HG03439 (cell line): ENCODE data around the gene AGER.

Experiments
- ATAC-seq: cut with Tn5 transposase; IDR thresholded peaks from one replicate; pipeline ENCODE4 v1.9.1; 2021; ENCODE audit warnings: mild to moderate bottlenecking, moderate library complexity; ENCODE audit not compliant: unreplicated experiment

The AGER gene

DNA sequence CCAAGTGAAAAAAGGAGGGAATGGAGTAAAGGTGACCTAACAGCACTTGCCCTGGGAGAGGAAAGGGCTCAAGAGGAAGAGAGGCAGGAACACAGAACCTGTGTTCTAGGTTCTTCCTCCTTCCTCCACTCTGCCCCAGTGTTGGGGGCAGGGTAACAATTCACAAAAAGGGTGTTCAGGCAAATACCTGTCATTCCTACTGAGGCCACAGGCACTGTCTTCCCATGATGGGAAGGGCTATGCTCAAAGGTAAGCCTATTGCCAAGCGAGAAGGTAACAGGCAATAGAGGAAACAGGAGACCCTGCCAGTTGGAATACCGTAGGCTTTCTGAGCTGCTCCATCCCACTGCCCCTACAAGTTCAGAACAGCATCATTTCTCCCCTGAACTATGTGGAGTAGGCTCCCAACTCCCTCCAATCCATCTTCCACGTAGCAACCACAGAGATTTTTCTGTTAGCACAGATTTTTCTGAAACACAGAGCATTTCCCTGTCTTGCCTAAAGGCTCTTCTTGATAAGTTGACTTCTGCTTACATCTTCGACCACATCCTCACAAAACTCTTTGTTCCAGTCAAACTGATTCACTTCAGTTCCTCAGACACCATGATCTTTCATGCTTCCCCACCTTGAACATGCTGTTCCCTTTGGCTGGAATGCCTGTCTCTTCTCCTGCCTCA lies 10.9 kb downstream of the AGER start:
- ATAC-seq = no peak

DNA sequence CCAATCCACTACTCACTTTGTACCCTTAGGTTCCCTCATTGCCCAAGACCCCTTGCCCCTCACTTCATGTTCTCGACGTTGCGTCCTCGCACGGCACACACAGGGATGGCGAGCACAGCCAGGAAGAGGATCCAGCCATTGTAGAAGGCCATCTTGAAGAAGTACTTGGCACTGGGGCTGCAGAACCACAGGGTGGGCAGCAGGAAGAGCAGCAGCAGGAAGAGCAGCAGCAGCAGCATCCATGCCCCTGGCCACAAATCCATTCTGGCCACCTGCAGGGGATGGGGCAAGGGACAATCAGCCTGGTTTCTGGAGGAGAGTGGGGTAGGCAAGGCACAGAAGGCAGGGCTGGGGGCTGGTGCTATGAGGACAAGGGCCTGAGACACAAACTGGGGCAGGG lies 12.8 kb downstream of the AGER start:
- no peak for ATAC-seq

GRCh38 chr6:32170294-32170693 lies 13.8 kb downstream of the AGER start:
- no peak for ATAC-seq

DNA sequence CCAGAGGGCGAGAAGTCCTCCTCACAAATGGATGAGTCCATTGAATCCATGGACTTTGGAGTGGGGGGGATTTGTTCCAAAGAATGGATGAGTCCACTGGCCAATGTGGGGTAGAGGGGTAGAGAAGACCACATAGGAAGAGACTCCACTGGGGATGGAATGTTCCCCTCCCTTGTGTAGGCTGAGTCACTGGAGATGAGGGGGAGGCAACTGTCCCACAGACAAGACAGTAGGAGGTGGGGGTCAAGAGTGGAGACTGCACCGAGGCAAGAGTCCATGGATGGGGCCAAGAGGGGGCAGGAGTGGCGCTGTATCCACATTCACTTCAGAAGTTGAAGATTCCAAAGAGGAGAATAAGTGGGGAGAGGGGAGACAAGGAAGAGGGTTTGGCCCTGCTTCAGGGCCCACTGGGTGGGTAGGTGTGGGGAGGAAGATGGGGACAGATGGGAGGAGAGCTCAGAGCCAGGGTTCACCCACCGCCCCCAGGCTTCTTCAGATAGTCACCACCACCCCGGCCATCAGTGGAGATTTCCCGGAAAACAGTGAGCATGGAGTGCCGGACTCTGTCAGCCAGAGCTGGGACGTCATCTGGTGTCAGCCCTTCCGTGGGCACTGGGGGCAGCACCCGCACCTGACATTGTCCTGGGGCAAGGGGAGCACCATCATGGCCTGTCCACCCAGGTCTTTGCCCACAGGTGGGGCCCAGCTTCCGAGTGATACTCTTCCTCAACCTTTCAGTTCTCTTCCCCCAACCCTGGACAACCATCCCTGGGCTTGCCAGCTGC lies 15.1 kb downstream of the AGER start:
- ATAC-seq = no peak

DNA sequence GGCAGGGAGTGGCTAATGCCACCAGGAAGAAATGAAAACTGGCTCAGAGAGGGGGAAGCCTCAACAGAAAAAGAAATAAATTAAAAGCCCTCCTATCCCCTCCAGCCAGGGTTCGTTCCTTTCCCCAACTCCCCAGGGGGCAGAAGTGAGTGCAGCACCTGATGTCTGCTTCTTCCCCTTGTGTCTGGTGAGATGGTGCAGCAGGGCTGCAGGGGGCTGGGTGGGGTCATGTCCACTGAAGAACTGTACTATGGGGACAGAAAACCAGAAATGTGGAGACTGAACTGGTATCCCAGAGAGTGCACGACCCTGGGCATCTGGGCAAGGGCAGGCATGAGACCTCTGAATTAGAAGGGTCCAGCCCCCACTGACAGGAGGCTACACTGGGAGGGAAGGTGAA lies 15.7 kb downstream of the AGER start:
- ATAC-seq = no peak

DNA sequence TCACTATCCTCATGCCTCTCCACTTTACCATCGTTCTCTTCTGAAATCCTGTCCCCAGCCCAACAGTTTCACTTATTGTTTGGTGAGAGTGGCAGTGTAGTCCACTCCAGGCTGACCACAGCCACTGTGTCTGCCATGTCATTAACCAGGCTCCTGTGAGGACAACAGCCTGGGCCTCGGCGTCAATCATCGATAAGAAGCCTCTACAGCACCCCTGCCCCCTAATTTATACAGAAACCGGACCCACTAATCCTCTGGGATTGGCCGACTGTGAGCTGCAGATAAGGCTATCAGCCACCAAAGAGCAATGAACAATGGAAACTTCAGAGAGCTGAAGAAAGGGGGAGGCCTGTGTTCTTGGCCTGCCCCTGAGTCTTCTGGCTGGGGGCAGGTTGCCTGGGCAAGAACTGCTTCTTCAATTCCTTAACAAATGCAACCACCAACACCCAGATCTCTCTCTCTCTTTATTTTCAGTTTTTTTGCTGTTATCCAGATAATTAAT lies 16.2 kb downstream of the AGER start:
- ATAC-seq = no peak

- ATAC-seq = no peak
These were observed 16.8 kb downstream of the AGER start for GRCh38 chr6:32167154-32167760.

DNA sequence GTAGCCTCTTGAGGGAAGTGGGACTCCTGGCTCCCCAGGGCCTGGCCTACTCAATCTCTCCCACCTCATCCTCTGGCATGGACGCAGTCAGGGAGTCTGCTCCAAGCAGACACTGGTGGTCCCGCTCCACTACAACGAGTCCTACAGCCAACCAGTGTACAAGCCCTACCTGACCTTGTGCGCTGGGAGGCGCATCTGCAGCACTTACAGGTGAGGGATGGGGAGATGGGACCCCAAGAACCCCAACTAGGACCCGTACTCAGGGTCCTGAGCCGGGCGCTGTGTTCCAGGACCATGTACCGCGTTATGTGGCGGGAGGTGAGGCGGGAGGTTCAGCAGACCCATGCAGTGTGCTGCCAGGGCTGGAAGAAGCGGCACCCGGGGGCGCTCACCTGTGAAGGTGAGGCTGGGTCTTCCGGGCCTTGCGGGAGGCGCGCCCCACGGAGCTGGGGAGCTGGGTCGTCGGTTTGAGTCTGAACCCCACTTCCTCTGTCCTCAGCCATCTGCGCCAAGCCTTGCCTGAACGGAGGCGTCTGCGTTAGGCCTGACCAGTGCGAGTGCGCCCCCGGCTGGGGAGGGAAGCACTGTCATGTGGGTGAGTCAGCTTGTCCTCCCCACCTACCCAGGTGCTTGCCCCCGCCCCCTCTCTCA lies 17.5 kb downstream of the AGER start:
- no peak for ATAC-seq

DNA sequence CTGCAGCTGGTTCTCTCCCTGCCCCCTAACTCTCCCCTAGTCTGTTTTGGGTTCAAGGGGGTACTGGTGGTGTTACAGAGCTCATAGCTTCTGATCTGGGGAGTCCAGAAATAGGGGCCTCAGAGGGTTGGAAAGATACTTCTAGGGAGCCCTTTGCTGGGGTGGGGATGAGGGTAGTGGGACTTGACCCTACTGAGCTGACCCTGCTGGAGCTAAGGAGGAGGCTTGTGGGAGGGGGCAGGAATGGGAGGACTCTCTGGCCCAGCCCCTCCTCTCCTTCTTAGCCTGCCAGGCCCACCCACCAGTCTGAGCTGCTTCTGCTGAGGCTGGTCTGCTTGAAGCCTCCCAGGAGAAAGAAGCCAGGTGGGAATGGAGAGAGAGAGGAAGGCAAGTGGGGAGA lies 19.8 kb downstream of the AGER start, which contains the start of gene EGFL8:
EGFL8 (plus strand) TSS at position 301 of the 400 bp plus-strand sequence. CDS start 1,571 bp downstream, outside the sequence.
- no peak for ATAC-seq

DNA sequence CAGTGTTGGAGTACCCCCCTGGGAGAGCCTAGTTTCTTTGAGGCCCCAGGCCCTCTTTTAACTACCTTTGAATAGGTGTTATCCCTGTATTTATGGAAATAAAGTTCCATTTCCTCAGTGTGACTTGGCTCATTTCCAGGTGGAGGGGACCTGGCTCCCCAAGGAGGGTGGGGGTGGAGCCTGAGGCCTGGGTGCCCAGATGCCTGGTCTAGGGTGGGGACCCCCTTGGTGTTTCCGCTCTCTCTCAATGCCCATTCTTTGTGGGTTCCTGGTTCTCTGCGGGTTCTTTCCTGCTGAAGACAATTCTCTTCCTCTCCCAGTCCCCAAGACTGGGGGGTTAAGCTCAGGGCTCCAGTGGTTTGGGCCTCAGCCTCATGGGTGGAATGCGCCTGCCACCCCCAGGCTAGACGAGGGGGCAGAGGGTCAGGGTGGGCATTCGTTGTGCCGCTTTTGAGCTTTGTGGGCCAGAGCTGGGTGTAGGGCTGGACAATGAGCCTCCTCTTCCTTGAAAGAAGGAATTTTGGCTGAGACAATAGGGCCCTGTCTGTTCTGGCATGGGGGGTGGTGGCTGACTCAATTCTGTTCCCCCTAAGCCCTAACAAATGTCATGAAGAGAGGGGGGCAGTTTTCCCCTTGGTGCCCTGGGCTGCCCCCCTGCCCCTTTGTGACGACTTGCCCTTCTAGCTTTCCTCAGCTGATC lies 20.3 kb downstream of the AGER start:
- no peak for ATAC-seq

DNA sequence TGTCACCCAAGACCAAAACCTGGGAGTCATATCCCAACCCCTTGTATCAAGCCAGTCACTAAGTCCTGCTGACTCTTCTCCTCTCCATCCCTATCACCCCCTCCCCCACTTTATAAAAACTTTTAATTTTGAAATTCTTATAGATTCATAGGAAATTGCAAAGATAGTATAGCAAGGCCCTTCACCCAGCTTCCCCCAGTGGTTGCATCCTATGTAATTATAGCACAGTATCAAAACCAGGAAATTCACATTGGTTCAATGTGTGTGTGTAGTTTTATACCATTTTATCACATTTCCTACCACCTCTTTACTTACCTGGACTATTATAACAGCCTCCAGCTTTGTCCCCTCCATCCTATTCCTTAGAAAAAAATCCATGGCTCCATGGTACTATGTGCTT lies 26.0 kb downstream of the AGER start:
- ATAC-seq = no peak

DNA sequence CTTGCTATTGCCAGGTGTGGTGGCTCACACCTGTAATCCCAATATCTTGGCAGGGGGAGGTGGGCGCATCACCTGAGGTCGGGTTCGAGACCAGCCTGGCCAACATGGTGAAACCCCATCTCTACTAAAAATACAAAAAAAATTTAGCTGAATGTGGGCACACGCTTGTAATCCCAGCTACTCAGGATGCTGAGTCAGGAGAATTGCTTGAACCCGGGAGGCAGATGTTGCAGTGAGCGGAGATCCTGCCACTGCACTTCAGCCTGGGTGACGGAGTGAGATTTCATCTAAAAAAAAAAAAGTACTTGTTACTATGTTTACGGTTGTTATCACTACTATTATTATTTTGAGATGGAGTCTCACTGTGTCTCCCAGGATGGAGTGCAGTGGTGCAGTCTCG lies 27.2 kb downstream of the AGER start:
- no peak for ATAC-seq

DNA sequence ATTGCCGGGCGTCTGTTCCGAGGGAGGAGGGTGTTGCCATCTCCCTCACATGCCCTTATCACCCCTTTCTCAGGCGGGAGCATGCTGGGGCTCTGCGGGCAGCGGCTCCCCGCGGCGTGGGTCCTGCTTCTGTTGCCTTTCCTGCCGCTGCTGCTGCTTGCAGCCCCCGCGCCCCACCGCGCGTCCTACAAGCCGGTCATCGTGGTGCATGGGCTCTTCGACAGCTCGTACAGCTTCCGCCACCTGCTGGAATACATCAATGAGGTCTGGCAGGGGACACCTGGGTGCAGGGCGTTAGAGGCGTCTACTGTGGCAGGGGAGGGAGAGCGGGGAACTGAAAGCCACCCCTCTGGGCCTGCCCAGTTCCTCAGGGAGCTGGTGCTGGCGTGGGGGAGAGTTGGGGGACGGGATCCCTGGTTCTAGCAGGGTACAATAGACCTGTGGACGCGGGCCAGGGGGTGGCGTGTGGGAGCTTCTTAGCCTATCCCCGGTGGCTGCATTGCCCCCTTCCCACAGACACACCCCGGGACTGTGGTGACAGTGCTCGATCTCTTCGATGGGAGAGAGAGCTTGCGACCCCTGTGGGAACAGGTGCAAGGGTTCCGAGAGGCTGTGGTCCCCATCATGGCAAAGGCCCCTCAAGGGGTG lies 29.4 kb downstream of the AGER start:
- ATAC-seq = peak; percentile 52

DNA sequence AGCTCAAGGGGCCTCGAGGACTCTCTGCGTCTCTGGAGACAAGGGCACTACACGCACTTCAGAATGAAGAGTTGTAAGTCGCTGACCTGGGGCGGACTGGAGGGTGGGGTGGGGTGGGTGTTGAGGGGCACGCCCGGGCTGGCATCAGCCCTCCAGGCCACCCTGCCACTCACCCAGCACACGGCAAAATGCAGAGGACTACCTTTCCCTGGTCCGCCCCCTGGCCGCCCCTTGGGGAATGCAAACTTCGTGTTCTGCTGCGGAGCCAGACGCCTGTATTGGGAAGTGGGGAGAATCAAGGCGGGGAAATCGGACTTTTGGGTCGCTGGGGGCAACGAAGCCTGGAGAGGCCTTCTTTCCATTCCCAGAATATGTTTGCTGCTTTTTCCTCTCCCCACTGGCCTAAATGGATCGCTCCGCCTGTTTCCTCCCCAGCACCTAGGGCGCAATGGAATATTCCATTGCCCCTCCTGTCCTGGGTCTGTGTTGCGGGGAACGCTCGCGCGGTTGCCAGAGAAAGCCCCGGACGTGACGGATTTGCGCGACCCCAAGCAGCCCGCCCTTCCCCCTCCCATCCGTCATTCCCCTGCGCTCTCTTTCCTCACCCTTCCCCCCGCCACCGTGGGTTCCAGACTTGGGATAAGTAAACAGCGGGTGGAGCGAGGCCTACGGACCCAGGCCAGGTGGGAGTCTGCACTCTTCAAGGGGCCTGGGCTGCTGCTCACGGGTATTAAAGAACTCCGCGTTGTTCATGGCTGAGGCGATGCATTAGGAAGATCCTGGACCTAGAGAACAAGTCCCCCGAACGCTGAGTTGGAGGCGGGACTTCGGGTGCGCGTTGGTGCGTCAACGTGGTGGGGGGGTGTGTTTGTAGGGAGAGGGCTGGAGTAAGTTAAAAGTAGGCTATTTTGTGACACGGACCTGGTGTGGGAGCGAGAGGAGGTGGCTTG lies 30.2 kb downstream of the AGER start, which contains the start of gene PPT2:
PPT2 (plus strand) TSS at position 578 of the 950 bp plus-strand sequence. CDS start 454 bp downstream, outside the sequence.
- ATAC-seq = no peak

DNA sequence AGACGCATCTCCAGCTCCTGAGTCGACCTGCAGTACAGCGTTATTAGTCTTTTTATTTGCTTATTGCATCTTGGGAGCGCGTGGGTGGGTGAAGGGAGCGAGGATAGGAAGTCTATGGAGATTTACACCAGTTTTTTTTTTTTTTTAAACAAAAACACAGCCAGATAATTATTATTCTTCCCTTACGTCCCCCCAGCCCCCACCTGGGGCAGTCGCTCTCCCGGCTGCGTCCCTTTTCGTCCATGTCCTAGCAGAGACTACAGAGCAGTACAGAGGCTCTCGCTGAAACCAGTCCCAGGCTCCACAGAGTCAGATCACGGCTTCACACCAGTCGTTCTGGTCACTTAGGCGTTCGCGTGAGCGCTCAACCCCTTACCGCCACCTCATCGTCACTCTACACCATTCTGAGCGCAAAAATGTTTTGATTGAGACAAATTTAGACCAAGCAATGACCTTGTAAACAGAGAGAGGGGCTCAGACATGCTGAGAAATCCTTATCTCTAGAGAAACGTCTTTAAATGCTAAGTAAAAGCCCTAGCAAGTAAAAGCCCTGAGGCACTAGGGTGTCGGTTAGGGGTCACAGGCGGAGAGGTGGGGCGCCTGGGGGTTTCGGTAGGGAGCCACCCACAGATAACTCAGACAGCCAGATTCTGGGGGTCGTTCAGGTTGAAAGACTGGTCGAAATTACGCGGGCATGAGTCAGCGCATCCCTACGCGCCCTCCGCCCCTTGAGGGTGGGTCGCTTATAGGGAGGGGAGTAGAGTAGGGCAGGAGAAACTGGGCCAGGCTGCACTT lies 31.1 kb downstream of the AGER start:
- no peak for ATAC-seq

DNA sequence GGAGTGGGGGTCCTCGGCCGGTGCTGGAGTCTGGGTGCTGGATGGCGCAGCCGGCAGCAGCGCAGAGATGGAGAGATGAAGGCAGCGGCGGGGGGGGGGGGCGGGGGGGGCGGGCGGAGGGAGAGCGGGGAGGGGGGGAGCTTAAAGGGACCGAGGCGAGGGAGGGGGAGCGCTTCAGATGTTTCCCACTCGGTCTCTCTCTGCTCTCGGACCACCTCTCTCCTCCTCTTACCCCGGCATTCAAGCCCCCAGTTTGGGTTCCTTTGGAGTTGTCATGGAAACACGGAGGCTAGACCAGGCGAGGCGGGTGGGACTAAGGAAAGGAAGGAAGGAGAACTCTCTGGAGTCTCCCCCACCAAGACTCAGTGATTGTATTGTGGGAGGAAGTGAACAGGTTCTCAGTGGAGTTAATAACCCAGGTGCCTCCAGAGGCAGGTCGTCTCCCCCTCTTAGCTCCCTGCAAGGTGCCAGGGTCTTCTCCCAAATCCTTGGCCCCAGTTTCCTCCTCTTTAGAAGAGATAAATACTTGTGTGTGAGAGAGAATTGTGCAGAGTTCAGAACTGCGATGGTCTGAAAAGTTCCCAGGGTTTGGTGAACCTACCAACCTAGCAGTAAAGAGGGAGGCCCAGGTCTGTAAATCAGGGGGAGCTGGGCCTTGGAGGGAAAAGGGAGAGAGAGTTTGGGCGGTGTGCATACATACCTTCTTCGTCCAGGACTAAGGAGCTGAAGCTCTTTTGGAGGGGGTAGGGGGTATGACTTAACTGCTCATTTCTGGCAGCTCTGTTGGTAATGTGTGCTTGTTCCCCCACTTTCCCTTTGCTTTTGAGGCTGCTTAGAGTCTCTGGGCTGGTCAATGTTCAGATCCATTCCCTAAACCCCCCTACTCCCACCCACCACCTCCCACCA lies 31.9 kb downstream of the AGER start, which contains the start of gene PRRT1:
PRRT1 (minus strand) TSS at position 77 of the 906 bp plus-strand sequence. CDS start 112 bp downstream, outside the sequence.
- ATAC-seq = no peak
